ENCODE results near the gene ACSM5.

DNA sequence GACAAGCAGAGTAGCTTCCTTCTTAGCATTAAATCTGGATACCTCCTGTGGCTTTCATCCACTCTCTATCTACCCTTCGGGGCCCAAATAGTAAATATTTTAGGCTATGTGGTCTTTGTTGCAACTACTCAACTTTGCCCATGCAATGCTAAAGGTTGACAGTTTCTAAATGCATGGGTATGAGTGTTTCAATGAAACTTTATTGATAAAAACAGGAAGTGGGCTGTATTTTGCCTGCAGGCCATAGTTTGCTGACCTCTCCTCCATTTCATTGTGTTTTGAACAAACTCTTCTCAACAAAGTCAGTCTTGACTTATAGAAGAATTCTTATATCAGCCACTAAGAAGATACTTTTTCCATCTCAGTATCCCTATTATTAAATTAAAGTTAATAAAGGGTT is 76.1 kb downstream of the ACSM5 start:
- TF ChIP-seq, protein P1, sequence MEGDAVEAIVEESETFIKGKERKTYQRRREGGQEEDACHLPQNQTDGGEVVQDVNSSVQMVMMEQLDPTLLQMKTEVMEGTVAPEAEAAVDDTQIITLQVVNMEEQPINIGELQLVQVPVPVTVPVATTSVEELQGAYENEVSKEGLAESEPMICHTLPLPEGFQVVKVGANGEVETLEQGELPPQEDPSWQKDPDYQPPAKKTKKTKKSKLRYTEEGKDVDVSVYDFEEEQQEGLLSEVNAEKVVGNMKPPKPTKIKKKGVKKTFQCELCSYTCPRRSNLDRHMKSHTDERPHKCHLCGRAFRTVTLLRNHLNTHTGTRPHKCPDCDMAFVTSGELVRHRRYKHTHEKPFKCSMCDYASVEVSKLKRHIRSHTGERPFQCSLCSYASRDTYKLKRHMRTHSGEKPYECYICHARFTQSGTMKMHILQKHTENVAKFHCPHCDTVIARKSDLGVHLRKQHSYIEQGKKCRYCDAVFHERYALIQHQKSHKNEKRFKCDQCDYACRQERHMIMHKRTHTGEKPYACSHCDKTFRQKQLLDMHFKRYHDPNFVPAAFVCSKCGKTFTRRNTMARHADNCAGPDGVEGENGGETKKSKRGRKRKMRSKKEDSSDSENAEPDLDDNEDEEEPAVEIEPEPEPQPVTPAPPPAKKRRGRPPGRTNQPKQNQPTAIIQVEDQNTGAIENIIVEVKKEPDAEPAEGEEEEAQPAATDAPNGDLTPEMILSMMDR (IDR thresholded peaks at IDR 0.05), result no peak
- no peak for TF ChIP-seq POLR2A (IDR thresholded peaks at IDR 0.05)
